Sigmoid colon (tissue), 7 donors: Measurements from ENCODE around the gene YTHDF1. TPM values are rescaled to one million over a fixed set of nuclear protein-coding genes. Genes with fewer than 3 reads are reported as not detected.

Source experiments
- DNase-seq: peaks from one replicate; pipeline ENCODE4 v3.0.0-alpha.2; 2019
- H3K27ac ChIP-seq, 4 donors: fragments of 200-600 bp; sonication (generic); one replicate each; pipeline ENCODE4 v1.5.1; 2016 to 2019; ENCODE audit warnings: mild to moderate bottlenecking in 1 of 4
- H3K27me3 ChIP-seq, 3 donors: fragments of 200-600 bp; sonication (generic); one replicate each; pipeline ENCODE4 v1.5.1; 2019; ENCODE audit warnings: mild to moderate bottlenecking in 1 of 3
- H3K36me3 ChIP-seq, 4 donors: fragments of 200-600 bp; sonication (generic); one replicate each; pipeline ENCODE4 v1.5.1; 2016 to 2019
- H3K4me1 ChIP-seq, 4 donors: fragments of 200-600 bp; sonication (generic); one replicate each; pipeline ENCODE4 v1.5.1; 2017 to 2019
- H3K4me3 ChIP-seq, 4 donors: fragments of 200-600 bp; sonication (generic); one replicate each; pipeline ENCODE4 v1.5.1; 2017 to 2019; ENCODE audit warnings: mild to moderate bottlenecking in 2 of 4, moderate library complexity in 1 of 4
- H3K9me3 ChIP-seq, 4 donors: fragments of 200-600 bp in 3 of 4; sonication (generic) in 3 of 4; one replicate each; pipeline versions ENCODE4 v1.5.1 to v1.6.1; 2013 to 2019
- EP300 ChIP-seq, 4 donors: sonication (generic); formaldehyde crosslinking; IDR thresholded peaks; one replicate each; pipeline ENCODE4 v1.6.1; 2017; ENCODE audit warnings: antibody characterized with exemption in 4 of 4
- POLR2A ChIP-seq, 2 donors: fragments of 450-650 bp; IDR thresholded peaks; one replicate each; pipeline ENCODE4 v1.6.1; 2016; ENCODE audit warnings: antibody characterized with exemption in 2 of 2, mild to moderate bottlenecking in 2 of 2, moderate library complexity in 2 of 2
- POLR2AphosphoS5 ChIP-seq, 4 donors: sonication (generic); formaldehyde crosslinking; IDR thresholded peaks; one replicate each; pipeline ENCODE4 v1.6.1; 2017; ENCODE audit warnings: antibody characterized with exemption in 4 of 4
- WGBS, 2 donors: extraction: QIAGEN DNeasy Blood & Tissue Kit; methylation state at CpG; one replicate each; pipeline ENCODE4 v1.1.7; 2013; 5-methylcytosine and 5-hydroxymethylcytosine counted together
- intact Hi-C: fragments of 100-400 bp; cut with DNase I; formaldehyde crosslinking; loops from one replicate; pipeline ENCODE4 v1.15.1; 2023
- polyA plus RNA-seq, 3 donors: library from polyadenylated mRNA; stranded (reverse); fragments of 200-250 nt; gene quantifications; one replicate each; pipeline ENCODE4 v1.2.3, GENCODE V29; 2013
- total RNA-seq, 4 donors: library from RNA; depleted of rRNA; stranded (reverse); fragments of >200 nt; gene quantifications; one replicate each; pipeline ENCODE4 v1.1.0, GENCODE V29; 2016
- TF ChIP-seq, protein P1 (sequence below), 4 experiments: fragments of 450-650 bp in 3 of 4; fragments of 200-600 bp in 1 of 4; IDR thresholded peaks; one replicate each; pipeline ENCODE4 v1.5.1; 2016 to 2019; ENCODE audit warnings: antibody characterized with exemption in 4 of 4, mild to moderate bottlenecking in 3 of 4, moderate library complexity in 2 of 4
- donor health status: healthy with polysubstance abuse.
- donor health status: Bipolar disorder and iron deficiency.
- donor health status: healthy.

The YTHDF1 gene
- total and polyA plus RNA-seq, 7 donors: 15.3 to 25.0 (median 22.4) TPM

DNA sequence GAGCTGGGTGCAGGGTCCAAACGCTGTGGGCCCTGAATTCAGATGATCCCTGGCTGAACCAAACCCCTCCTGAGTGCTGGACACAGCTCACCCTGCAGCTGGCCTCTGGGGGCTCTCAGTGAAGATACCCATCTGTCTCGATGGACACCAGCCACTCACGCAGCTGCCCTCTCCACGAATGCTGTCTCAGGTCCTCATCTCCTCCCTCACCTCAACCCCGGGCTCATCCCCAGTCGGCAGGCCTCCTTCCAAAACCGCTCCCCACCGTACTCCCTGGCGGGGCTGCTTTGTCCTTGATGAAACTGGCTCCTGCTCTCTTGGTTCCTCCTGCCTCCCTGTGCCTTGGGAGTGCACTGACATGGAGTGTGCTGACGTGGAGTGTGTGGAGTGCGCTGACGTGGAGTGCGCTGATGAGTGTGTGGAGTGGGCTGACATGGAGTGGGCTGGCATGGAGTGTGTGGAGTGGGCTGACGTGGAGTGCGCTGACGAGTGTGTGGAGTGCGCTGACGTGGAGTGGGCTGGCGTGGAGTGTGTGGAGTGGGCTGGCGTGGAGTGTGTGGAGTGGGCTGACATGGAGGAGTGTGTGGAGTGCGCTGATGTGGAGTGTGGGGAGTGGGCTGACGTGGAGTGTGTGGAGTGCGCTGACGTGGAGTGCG lies 4.1 kb upstream of the YTHDF1 start:
- intact Hi-C loops: loop anchor here (5.0 to 10.0 kb wide), 5 partner anchors 113 to 815 kb away; partner anchors contain the start of genes CABLES2, SAMD10 and SLC17A9
- WGBS, 2 donors: 83 to 86% methylated on average over 25 of the region's 25 CpGs

DNA sequence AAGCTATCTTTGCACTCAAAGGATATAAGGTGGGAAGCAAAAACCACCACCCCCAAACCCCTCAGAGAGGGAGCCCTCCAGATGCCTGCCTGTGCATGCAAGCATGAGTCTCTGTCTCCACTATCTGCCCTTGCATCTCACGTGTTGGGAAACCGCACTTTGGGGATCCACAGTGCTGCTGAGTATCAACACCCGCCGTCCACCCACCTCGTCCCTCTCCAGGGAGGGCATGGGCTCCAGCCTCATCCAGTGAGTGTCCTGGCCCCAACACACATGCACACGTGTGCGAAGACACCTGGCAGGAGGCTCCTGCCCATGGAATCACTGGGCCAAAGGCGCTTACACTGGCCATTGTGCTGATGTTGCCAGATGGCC lies 3.5 kb upstream of the YTHDF1 start:
- no peak overlapping the region for H3K4me3 ChIP-seq
- no peak for DNase-seq
- intact Hi-C loops: loop anchor here (5.0 to 10.0 kb wide), 5 partner anchors 112 to 815 kb away; partner anchors contain the start of genes CABLES2, SAMD10 and SLC17A9
- no peaks in the 10 kb centered on the region for H3K9me3 ChIP-seq
- TF ChIP-seq, protein P1, sequence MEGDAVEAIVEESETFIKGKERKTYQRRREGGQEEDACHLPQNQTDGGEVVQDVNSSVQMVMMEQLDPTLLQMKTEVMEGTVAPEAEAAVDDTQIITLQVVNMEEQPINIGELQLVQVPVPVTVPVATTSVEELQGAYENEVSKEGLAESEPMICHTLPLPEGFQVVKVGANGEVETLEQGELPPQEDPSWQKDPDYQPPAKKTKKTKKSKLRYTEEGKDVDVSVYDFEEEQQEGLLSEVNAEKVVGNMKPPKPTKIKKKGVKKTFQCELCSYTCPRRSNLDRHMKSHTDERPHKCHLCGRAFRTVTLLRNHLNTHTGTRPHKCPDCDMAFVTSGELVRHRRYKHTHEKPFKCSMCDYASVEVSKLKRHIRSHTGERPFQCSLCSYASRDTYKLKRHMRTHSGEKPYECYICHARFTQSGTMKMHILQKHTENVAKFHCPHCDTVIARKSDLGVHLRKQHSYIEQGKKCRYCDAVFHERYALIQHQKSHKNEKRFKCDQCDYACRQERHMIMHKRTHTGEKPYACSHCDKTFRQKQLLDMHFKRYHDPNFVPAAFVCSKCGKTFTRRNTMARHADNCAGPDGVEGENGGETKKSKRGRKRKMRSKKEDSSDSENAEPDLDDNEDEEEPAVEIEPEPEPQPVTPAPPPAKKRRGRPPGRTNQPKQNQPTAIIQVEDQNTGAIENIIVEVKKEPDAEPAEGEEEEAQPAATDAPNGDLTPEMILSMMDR (IDR thresholded peaks at IDR 0.05): no peak
- TF ChIP-seq EP300 (IDR thresholded peaks at IDR 0.05) (no peak), POLR2A (IDR thresholded peaks at IDR 0.05) (no peak), POLR2AphosphoS5 (IDR thresholded peaks at IDR 0.05) (no peak)
- no peaks in the 10 kb centered on the region for H3K27me3 ChIP-seq
- no peak overlapping the region for H3K27ac ChIP-seq
- peaks cover 0 to 23% (median 19%) of the 10 kb centered on the region in 4 donors for H3K4me1 ChIP-seq
- H3K36me3 ChIP-seq: peaks cover 0 to 2% (median 0%) of the 10 kb centered on the region in 4 donors
- WGBS, 2 donors: 77 to 83% methylated on average over 8 of the region's 8 CpGs

More for the DNA sequence above, 4.1 kb upstream of the YTHDF1 start:
- no peak for DNase-seq
- Histone ChIP-seq H3K27ac (no peak overlapping the region), H3K27me3 (no peaks in the 10 kb centered on the region), H3K36me3 (no peaks in the 10 kb centered on the region), H3K9me3 (no peaks in the 10 kb centered on the region), H3K4me3 (no peak overlapping the region), H3K4me1 (peaks cover 0 to 23% (median 19%) of the 10 kb centered on the region in 4 donors)
- TF ChIP-seq, protein P1 (IDR thresholded peaks at IDR 0.05): no peak
- TF ChIP-seq POLR2AphosphoS5 (IDR thresholded peaks at IDR 0.05) (no peak), EP300 (IDR thresholded peaks at IDR 0.05) (no peak), POLR2A (IDR thresholded peaks at IDR 0.05) (no peak)

DNA sequence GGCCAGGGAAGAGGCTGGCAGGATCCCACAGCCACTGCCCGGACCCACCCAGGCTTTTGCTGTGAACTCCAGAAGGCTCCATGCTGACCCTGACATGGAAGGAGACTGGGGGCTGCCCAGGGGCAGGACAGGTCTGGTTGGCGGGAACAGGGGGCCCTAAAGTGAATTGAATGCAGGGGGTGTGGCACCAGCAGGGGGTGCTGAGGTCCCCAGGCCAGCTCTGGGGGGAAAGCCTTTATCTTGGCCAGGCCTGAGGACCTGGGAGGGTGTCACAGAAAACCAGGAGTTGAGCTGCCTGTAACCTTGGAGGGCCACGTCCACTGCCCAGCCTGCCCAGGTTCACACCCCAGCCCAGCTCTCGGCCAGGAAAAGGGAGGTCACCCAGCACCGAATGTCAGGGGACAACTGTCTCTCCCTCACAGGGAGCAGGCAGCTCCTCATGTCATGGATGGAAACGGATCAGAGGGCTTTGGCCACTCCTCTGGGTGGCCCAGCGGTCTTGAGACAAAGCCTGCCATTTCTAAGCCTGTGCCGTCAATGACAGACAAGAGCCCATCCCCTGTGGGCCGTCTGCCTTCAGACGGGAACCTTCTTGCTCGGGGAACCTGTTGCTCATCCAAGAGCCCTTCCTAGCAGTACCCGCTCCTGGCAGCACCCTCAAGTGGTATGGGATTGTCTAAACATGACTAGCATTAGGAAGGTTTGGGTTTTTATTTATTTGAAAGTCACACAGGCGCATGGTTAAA lies 2.9 kb upstream of the YTHDF1 start:
- Histone ChIP-seq H3K27ac (no peak overlapping the region), H3K27me3 (no peaks in the 10 kb centered on the region), H3K36me3 (peaks cover 0 to 7% (median 0%) of the 10 kb centered on the region in 4 donors), H3K9me3 (no peaks in the 10 kb centered on the region), H3K4me1 (peaks cover 0 to 25% (median 17%) of the 10 kb centered on the region in 4 donors), H3K4me3 (no peak overlapping the region)
- intact Hi-C loops: loop anchor here (5.0 to 10.0 kb wide), 5 partner anchors 112 to 814 kb away; partner anchors contain the start of genes CABLES2, SAMD10 and SLC17A9
- WGBS, 2 donors: 83 to 88% methylated on average over 13 of the region's 13 CpGs
- TF ChIP-seq POLR2A (IDR thresholded peaks at IDR 0.05) (no peak), POLR2AphosphoS5 (IDR thresholded peaks at IDR 0.05) (no peak), EP300 (IDR thresholded peaks at IDR 0.05) (no peak)
- TF ChIP-seq, protein P1 (IDR thresholded peaks at IDR 0.05): no peak
- DNase-seq: no peak

DNA sequence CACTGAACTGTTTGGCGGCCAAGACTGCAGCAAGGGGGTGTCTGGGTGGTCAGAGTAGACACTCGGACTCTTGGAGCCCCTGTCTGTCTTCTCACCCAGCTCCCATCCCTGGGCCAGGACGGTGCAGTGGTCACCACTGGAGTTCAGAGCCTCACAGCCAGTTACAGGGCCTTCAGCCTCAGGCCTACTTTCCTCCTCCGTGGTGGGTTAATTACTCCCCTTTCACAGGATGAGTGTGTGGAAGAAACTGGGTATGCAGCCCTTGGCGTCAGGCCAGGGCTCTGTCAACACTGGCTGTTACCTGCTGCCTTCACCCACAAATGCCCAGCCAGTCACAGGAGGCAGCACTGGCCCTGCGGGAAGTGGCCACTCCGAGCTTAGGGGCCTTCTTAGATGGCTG lies 1.8 kb upstream of the YTHDF1 start:
- peaks cover 0 to 34% (median 29%) of the 10 kb centered on the region in 4 donors for H3K4me1 ChIP-seq
- intact Hi-C loops: loop anchor here (2.0 to 10.0 kb wide), 6 partner anchors 55 to 813 kb away; partner anchors contain the start of genes ARFGAP1, CABLES2, SAMD10 and SLC17A9
- no peak for DNase-seq
- no peak overlapping the region for H3K27ac ChIP-seq
- H3K36me3 ChIP-seq: peaks cover 8 to 19% (median 9%) of the 10 kb centered on the region in 4 donors
- no peaks in the 10 kb centered on the region for H3K9me3 ChIP-seq
- H3K4me3 ChIP-seq: no peak overlapping the region
- no peaks in the 10 kb centered on the region for H3K27me3 ChIP-seq
- TF ChIP-seq EP300 (IDR thresholded peaks at IDR 0.05) (no peak), POLR2A (IDR thresholded peaks at IDR 0.05) (no peak), POLR2AphosphoS5 (IDR thresholded peaks at IDR 0.05) (no peak)
- TF ChIP-seq, protein P1 (IDR thresholded peaks at IDR 0.05): no peak
- 82 to 83% methylated on average over 7 of the region's 7 CpGs for WGBS, 2 donors
